Tibial nerve (tissue), 4 donors: ENCODE data around the gene NXPH3.

Source experiments
- CTCF ChIP-seq, 5 experiments: fragments of 200-600 bp in 3 of 5; fragments of 450-650 bp in 2 of 5; sonication (generic) in 3 of 5; IDR thresholded peaks; one replicate each; pipeline ENCODE4 v1.5.1; 2016 to 2019; ENCODE audit warnings: antibody characterized with exemption in 5 of 5, mild to moderate bottlenecking in 3 of 5, moderate library complexity in 2 of 5
- EP300 ChIP-seq, 2 donors: sonication (generic); formaldehyde crosslinking; IDR thresholded peaks; one replicate each; pipeline ENCODE4 v1.6.1; 2017; ENCODE audit warnings: antibody characterized with exemption in 2 of 2, mild to moderate bottlenecking in 1 of 2
- POLR2A ChIP-seq, 2 donors: fragments of 450-650 bp; IDR thresholded peaks; one replicate each; pipeline ENCODE4 v1.6.1; 2017; ENCODE audit warnings: antibody characterized with exemption in 2 of 2, mild to moderate bottlenecking in 2 of 2, moderate library complexity in 2 of 2

DNA sequence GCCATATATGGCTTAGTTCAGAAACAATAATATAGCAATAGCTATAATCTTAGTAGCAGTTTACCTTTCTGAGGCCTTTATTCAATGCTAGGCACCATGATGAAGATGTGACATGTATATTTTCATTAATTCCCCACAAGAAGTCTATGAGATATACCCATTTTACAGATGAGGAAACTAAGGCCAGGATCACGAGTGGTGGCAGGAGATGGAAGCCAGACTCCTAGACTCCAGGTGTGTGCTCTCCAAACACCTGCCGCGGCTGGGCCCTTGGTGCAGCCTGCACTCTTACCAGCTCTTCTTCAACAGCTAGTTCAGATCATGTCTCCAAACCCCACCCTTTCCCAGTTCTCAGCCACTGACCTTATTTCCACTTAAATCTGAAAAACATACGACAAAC, 15.2 kb downstream of the NXPH3 start:
- TF ChIP-seq CTCF (IDR thresholded peaks at IDR 0.05) (no peak), POLR2A (IDR thresholded peaks at IDR 0.05) (no peak), EP300 (IDR thresholded peaks at IDR 0.05) (no peak)
